Osteocyte (in vitro differentiated cells): ENCODE results near the gene DPP10. TPM values are rescaled to one million over a fixed set of nuclear protein-coding genes. Genes with fewer than 3 reads are reported as not detected.

Experiments used
- DNase-seq: peaks from one replicate; pipeline ENCODE4 v3.0.0; 2021; ENCODE audit warnings: mixed read lengths; ENCODE audit not compliant: unreplicated experiment; ENCODE audit errors: extremely low spot score
- H3K27ac Mint-ChIP-seq: one replicate; pipeline ENCODE4 v1.8.0; 2021; ENCODE audit warnings: mild to moderate bottlenecking, mixed read lengths; ENCODE audit not compliant: unreplicated experiment
- H3K27me3 Mint-ChIP-seq: one replicate; pipeline ENCODE4 v1.8.0; 2021; ENCODE audit warnings: mixed read lengths; ENCODE audit not compliant: unreplicated experiment
- H3K36me3 Mint-ChIP-seq: one replicate; pipeline ENCODE4 v1.8.0; 2021; ENCODE audit warnings: mixed read lengths; ENCODE audit not compliant: unreplicated experiment
- H3K4me1 Mint-ChIP-seq: one replicate; pipeline ENCODE4 v1.8.0; 2021; ENCODE audit warnings: mixed read lengths; ENCODE audit not compliant: unreplicated experiment
- H3K4me3 Mint-ChIP-seq: one replicate; pipeline ENCODE4 v1.8.0; 2021; ENCODE audit warnings: mild to moderate bottlenecking, moderate library complexity, mixed read lengths; ENCODE audit not compliant: unreplicated experiment
- H3K9me3 Mint-ChIP-seq: one replicate; pipeline ENCODE4 v1.8.0; 2021; ENCODE audit warnings: mixed read lengths; ENCODE audit not compliant: unreplicated experiment
- total RNA-seq: library from RNA; stranded (reverse); gene quantifications from 2 replicates; pipeline ENCODE4 v1.2.1, GENCODE V29; 2021
- TF ChIP-seq, protein P1 (sequence below): fragments of 200-600 bp; sonication (generic); IDR thresholded peaks from 2 replicates; pipeline ENCODE4 v1.5.0; 2021; ENCODE audit warnings: antibody characterized with exemption, mild to moderate bottlenecking, moderate library complexity

The DPP10 gene
- total RNA-seq, 1 donor from 2014 or later, result not detected

DNA sequence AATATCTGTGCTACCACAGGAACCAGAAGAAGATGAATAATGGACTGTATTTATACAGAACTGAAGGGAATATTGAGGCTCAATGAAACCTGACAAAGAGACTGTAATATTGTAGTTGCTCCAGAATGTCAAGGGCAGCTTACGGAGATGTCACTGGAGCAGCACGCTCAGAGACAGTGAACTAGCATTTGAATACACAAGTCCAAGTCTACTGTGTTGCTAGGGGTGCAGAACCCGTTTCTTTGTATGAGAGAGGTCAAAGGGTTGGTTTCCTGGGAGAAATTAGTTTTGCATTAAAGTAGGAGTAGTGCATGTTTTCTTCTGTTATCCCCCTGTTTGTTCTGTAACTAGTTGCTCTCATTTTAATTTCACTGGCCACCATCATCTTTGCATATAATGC, 1399.9 kb downstream of the DPP10 start:
- Mint-ChIP-seq H3K4me1 (no peaks in the 10 kb centered on the region), H3K27ac (no peak overlapping the region), H3K36me3 (no peaks in the 10 kb centered on the region), H3K4me3 (no peak overlapping the region), H3K27me3 (no peaks in the 10 kb centered on the region), H3K9me3 (peaks cover 11% of the 10 kb centered on the region)
- DNase-seq, result no peak
- TF ChIP-seq, protein P1, sequence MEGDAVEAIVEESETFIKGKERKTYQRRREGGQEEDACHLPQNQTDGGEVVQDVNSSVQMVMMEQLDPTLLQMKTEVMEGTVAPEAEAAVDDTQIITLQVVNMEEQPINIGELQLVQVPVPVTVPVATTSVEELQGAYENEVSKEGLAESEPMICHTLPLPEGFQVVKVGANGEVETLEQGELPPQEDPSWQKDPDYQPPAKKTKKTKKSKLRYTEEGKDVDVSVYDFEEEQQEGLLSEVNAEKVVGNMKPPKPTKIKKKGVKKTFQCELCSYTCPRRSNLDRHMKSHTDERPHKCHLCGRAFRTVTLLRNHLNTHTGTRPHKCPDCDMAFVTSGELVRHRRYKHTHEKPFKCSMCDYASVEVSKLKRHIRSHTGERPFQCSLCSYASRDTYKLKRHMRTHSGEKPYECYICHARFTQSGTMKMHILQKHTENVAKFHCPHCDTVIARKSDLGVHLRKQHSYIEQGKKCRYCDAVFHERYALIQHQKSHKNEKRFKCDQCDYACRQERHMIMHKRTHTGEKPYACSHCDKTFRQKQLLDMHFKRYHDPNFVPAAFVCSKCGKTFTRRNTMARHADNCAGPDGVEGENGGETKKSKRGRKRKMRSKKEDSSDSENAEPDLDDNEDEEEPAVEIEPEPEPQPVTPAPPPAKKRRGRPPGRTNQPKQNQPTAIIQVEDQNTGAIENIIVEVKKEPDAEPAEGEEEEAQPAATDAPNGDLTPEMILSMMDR, result no peak

- TF ChIP-seq, protein P1, result no peak
- no peak for DNase-seq
- H3K4me3 Mint-ChIP-seq, result no peak overlapping the region
- H3K27ac Mint-ChIP-seq, result no peak overlapping the region
- H3K36me3 Mint-ChIP-seq, result no peaks in the 10 kb centered on the region
- no peaks in the 10 kb centered on the region for H3K4me1 Mint-ChIP-seq
- H3K27me3 Mint-ChIP-seq, result no peaks in the 10 kb centered on the region
- H3K9me3 Mint-ChIP-seq, result peaks cover 14% of the 10 kb centered on the region
These were observed 1405.8 kb downstream of the DPP10 start for GRCh38 chr2:115848192-115848591.

DNA sequence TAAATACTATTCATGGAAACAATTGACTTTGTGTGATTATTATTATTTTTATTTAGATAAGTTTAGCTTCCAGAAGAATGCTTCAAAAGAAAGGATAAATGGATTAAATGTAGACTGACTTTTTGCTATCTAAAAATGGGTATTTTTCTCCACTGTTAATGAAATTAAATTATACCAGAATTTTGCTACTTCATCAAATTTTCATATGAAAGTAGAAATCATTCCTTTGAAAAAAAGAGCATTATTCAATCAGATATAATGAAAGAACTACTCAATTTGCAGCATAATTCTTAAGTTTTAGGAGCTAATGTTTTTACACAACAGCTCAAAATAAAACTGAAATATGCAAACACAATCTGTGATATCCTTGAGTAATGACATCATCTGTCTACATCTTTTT, 1424.6 kb downstream of the DPP10 start:
- H3K9me3 Mint-ChIP-seq, result peaks cover 13% of the 10 kb centered on the region
- DNase-seq, result no peak
- H3K4me3 Mint-ChIP-seq, result no peak overlapping the region
- TF ChIP-seq, protein P1, result no peak
- no peaks in the 10 kb centered on the region for H3K4me1 Mint-ChIP-seq
- no peaks in the 10 kb centered on the region for H3K36me3 Mint-ChIP-seq
- no peak overlapping the region for H3K27ac Mint-ChIP-seq
- H3K27me3 Mint-ChIP-seq, result no peaks in the 10 kb centered on the region

- no peak overlapping the region for H3K4me3 Mint-ChIP-seq
- H3K36me3 Mint-ChIP-seq, result no peaks in the 10 kb centered on the region
- H3K27me3 Mint-ChIP-seq, result no peaks in the 10 kb centered on the region
- peaks cover 31% of the 10 kb centered on the region for H3K9me3 Mint-ChIP-seq
- no peak overlapping the region for H3K27ac Mint-ChIP-seq
- TF ChIP-seq, protein P1, result no peak
- no peak for DNase-seq
- no peaks in the 10 kb centered on the region for H3K4me1 Mint-ChIP-seq
These were observed 1432.0 kb downstream of the DPP10 start for GRCh38 chr2:115874427-115874826.

DNA sequence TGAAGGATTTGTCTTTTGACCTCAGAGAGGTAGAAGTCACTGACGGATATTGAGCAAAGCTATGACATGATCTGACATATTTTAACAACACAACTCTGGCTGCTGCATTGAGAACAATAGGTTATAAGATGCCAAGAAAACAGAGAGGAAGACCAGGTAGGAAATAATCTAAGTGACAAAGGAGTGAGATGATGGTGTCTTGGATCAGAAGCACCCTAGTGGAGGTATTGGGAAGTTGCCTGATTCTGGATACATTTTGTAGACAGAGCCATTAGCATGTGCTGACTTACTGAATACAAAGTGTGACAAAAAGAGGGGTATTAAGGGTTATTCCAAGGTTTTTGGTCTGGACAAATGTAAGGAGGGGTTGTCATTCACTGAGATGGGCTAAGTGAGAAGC, 1438.1 kb downstream of the DPP10 start:
- no peaks in the 10 kb centered on the region for H3K36me3 Mint-ChIP-seq
- DNase-seq, result no peak
- TF ChIP-seq, protein P1, result no peak
- H3K9me3 Mint-ChIP-seq, result peaks cover 44% of the 10 kb centered on the region
- H3K4me3 Mint-ChIP-seq, result no peak overlapping the region
- no peak overlapping the region for H3K27ac Mint-ChIP-seq
- no peaks in the 10 kb centered on the region for H3K27me3 Mint-ChIP-seq
- H3K4me1 Mint-ChIP-seq, result no peaks in the 10 kb centered on the region
